ENCODE results near the gene EVI5. TPM values are rescaled to one million over a fixed set of nuclear protein-coding genes. Genes with fewer than 3 reads are reported as not detected.
A peak's percentile ranks its signal among the peaks of the same experiment; 100 is the strongest.

The EVI5 gene
- polyA plus RNA-seq, 4 donors: 3.2 to 16.5 (median 5.4) TPM

DNA sequence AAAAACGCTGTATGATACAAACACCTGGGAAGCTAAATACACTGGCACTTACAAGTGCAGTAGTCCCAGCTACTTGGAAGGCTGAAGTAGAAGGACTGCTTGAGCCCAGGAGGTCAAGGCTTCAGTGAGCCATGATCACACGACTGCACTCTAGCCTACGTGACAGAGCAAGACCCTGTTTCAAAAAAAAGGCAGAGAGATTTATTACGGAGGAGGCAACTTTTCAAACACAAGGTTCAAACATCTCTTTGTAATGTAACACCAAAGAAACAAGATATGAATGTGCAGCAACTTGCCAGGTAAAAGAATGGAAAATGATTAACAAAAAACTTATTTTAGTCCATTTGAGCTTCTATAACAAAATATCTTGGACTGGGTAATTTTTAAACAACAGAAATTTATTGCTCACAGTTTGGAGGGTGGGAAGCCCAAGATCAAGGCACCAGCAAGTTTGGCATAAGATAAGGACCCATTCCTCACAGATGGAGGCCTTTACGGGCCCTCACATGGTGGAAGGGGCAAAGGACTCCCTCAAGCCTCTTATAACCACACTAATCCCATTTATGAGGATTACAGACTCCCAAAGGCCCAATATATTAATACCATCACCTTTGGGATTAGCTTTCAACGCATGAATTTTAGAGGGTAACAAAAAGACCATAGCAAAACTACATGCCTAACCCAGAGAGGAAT is 73.3 kb downstream of the EVI5 start:
- FAIRE-seq: no peak
- Histone ChIP-seq H3K27me3 (ENCODE audit: control insufficient read depth in 3 of 3, insufficient read depth in 3 of 3, low read length in 3 of 3) (no peaks in the 10 kb centered on the region), H3K27ac (ENCODE audit: low read depth in 1 of 3, low read length in 2 of 3) (peak overlapping the region in 1 of 3 donors; percentile 35), H3K4me1 (ENCODE audit: control insufficient read depth in 3 of 3, insufficient read depth in 2 of 3, low read depth in 1 of 3, low read length in 2 of 3) (peaks cover 0 to 14% (median 0%) of the 10 kb centered on the region in 3 donors), H3K9me3 (ENCODE audit: control insufficient read depth in 2 of 2, insufficient read depth in 1 of 2, low read depth in 1 of 2, low read length in 1 of 2) (peaks cover 0 to 3% of the 10 kb centered on the region in 2 donors), H3K4me3 (ENCODE audit: low read depth in 1 of 3, low read length in 3 of 3) (no peak overlapping the region), H3K36me3 (ENCODE audit: control insufficient read depth in 3 of 3, insufficient read depth in 2 of 3, low read depth in 1 of 3, low read length in 3 of 3) (peaks cover 0 to 5% (median 0%) of the 10 kb centered on the region in 3 donors)
- DNase-seq: peak in 1 of 2 donors; percentile 74
- 66 to 73% (median 69%) methylated on average over 6 of the region's 6 CpGs for WGBS, 3 donors

DNA sequence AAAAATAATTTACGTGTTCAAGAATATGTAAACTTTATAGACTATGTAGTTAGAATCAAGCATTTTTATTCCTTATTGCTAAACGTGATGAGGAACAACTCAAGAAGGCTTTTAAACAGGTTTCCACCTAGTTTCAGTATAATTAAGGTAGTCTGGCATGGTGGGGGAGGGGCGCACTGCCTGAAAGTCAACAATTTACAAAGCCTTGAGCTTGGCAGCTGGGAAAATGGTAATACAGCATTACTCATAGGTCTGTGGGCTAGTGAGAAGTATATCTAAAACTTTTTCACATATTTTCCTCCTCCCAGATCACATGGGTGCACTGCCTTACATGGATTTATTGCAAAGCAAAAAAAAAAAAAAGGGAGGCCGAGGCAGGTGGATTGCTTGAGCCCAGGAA is 75.2 kb downstream of the EVI5 start:
- H3K4me1 ChIP-seq (ENCODE audit: control insufficient read depth in 3 of 3, insufficient read depth in 2 of 3, low read depth in 1 of 3, low read length in 2 of 3): peaks cover 0 to 20% (median 0%) of the 10 kb centered on the region in 3 donors
- no peak for FAIRE-seq
- H3K27me3 ChIP-seq (ENCODE audit: control insufficient read depth in 3 of 3, insufficient read depth in 3 of 3, low read length in 3 of 3): no peaks in the 10 kb centered on the region
- no peaks in the 10 kb centered on the region for H3K9me3 ChIP-seq (ENCODE audit: control insufficient read depth in 2 of 2, insufficient read depth in 1 of 2, low read depth in 1 of 2, low read length in 1 of 2)
- peak overlapping the region in 1 of 3 donors; percentile 35 for H3K27ac ChIP-seq (ENCODE audit: low read depth in 1 of 3, low read length in 2 of 3)
- no peaks in the 10 kb centered on the region for H3K36me3 ChIP-seq (ENCODE audit: control insufficient read depth in 3 of 3, insufficient read depth in 2 of 3, low read depth in 1 of 3, low read length in 3 of 3)
- peak in 1 of 2 donors; percentile 67 for DNase-seq
- 75 to 86% (median 79%) methylated on average over 4 of the region's 4 CpGs for WGBS, 3 donors
- H3K4me3 ChIP-seq (ENCODE audit: low read depth in 1 of 3, low read length in 3 of 3): no peak overlapping the region

DNA sequence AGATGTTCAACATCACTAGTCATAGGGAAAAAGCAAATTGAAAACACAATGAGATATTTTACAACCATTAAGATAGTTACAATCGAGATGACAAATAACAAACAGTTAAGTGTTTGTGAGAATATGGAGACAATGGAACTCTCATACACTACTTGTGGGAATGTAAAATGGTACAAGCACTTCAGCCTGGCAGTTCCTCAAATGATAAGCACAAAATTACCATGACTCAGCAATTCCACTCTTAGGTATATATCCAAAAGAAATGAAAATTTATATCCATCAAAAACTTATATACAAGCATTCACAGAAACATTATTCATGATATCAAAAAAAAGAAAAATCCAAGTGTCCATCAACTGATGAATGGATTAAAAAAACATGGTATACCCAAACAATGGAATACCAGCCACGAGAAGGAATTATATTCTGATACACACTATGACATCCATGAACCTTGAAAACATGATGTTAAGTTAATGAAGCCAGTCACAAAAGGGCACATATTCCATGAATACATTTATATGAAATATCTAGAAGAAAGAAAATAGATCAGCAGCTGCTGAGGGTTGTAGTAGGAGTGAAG is 76.4 kb downstream of the EVI5 start:
- Histone ChIP-seq H3K36me3 (ENCODE audit: control insufficient read depth in 3 of 3, insufficient read depth in 2 of 3, low read depth in 1 of 3, low read length in 3 of 3) (no peaks in the 10 kb centered on the region), H3K4me1 (ENCODE audit: control insufficient read depth in 3 of 3, insufficient read depth in 2 of 3, low read depth in 1 of 3, low read length in 2 of 3) (peaks cover 0 to 20% (median 0%) of the 10 kb centered on the region in 3 donors), H3K9me3 (ENCODE audit: control insufficient read depth in 2 of 2, insufficient read depth in 1 of 2, low read depth in 1 of 2, low read length in 1 of 2) (no peaks in the 10 kb centered on the region), H3K27me3 (ENCODE audit: control insufficient read depth in 3 of 3, insufficient read depth in 3 of 3, low read length in 3 of 3) (no peaks in the 10 kb centered on the region), H3K27ac (ENCODE audit: low read depth in 1 of 3, low read length in 2 of 3) (no peak overlapping the region), H3K4me3 (ENCODE audit: low read depth in 1 of 3, low read length in 3 of 3) (no peak overlapping the region)
- DNase-seq (no peak), FAIRE-seq (no peak)
- WGBS, 3 donors: 84 to 94% (median 89%) methylated on average over 2 of the region's 2 CpGs

DNA sequence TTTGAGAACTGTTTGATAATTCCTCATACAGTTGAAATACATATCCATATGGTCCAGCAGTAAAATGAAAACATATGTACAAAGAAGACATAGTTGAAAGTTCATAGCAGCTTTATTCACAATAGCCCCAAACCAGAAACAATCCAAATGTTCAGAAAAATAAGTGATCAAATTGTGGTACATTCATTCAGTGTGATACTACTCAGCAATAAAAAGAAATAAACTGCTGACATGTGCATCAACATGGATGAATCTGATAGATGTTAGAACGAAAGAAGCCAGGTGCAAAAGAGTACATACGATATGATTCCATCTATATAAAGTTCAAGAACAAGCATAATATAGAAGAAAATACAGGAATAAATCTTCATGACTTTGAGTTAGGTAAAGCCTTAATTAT is 77.2 kb downstream of the EVI5 start:
- Histone ChIP-seq H3K27ac (ENCODE audit: low read depth in 1 of 3, low read length in 2 of 3) (no peak overlapping the region), H3K4me1 (ENCODE audit: control insufficient read depth in 3 of 3, insufficient read depth in 2 of 3, low read depth in 1 of 3, low read length in 2 of 3) (peaks cover 0 to 20% (median 0%) of the 10 kb centered on the region in 3 donors), H3K36me3 (ENCODE audit: control insufficient read depth in 3 of 3, insufficient read depth in 2 of 3, low read depth in 1 of 3, low read length in 3 of 3) (no peaks in the 10 kb centered on the region), H3K4me3 (ENCODE audit: low read depth in 1 of 3, low read length in 3 of 3) (no peak overlapping the region), H3K27me3 (ENCODE audit: control insufficient read depth in 3 of 3, insufficient read depth in 3 of 3, low read length in 3 of 3) (no peaks in the 10 kb centered on the region), H3K9me3 (ENCODE audit: control insufficient read depth in 2 of 2, insufficient read depth in 1 of 2, low read depth in 1 of 2, low read length in 1 of 2) (no peaks in the 10 kb centered on the region)
- DNase-seq (no peak), FAIRE-seq (no peak)
- 93 to 99% (median 98%) methylated on average over 2 of the region's 2 CpGs for WGBS, 3 donors

DNA sequence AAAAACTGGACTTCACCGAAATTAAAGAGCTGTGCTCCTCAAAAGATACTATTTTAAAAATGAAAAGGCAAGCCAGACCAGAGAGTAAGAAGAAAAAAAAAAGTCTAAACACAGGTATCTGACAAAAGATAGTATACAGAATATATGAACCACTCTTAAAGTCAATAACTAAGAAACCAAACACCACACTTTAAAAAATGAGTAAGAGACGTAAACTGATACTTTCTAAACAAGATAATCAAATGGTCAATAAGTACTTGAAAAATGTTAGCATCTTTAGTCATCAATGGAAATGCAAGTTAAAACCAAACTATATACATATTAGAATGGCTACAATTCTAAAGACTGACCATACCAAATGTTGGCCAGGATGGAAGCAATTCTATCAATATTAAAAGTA is 77.6 kb downstream of the EVI5 start:
- Histone ChIP-seq H3K27me3 (ENCODE audit: control insufficient read depth in 3 of 3, insufficient read depth in 3 of 3, low read length in 3 of 3) (no peaks in the 10 kb centered on the region), H3K4me3 (ENCODE audit: low read depth in 1 of 3, low read length in 3 of 3) (no peak overlapping the region), H3K4me1 (ENCODE audit: control insufficient read depth in 3 of 3, insufficient read depth in 2 of 3, low read depth in 1 of 3, low read length in 2 of 3) (peaks cover 0 to 20% (median 0%) of the 10 kb centered on the region in 3 donors), H3K36me3 (ENCODE audit: control insufficient read depth in 3 of 3, insufficient read depth in 2 of 3, low read depth in 1 of 3, low read length in 3 of 3) (no peaks in the 10 kb centered on the region), H3K27ac (ENCODE audit: low read depth in 1 of 3, low read length in 2 of 3) (no peak overlapping the region), H3K9me3 (ENCODE audit: control insufficient read depth in 2 of 2, insufficient read depth in 1 of 2, low read depth in 1 of 2, low read length in 1 of 2) (no peaks in the 10 kb centered on the region)
- DNase-seq (no peak), FAIRE-seq (no peak)
- 93 to 98% (median 96%) methylated on average over 2 of the region's 2 CpGs for WGBS, 3 donors

DNA sequence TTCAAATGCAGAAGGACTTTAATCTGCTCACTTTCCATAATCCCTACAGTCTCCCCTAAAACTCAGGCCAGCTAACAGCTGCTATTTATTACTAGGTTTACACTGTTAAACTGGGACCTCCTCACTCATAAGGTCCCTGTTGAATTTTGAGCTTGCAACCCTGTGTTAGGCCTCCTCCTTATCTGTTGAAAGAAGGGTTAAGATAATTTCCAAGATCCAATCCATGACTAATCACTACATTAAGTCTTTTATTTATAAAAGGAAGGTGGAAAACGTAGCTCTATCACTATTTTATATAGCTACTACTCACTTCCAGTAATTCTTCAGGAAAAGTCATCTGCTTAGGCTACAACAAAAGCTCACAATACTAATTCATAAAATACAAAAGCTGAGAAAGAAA is 79.5 kb downstream of the EVI5 start:
- peaks cover 0 to 11% (median 0%) of the 10 kb centered on the region in 3 donors for H3K4me1 ChIP-seq (ENCODE audit: control insufficient read depth in 3 of 3, insufficient read depth in 2 of 3, low read depth in 1 of 3, low read length in 2 of 3)
- no peaks in the 10 kb centered on the region for H3K36me3 ChIP-seq (ENCODE audit: control insufficient read depth in 3 of 3, insufficient read depth in 2 of 3, low read depth in 1 of 3, low read length in 3 of 3)
- WGBS, 3 donors: 20 to 47% (median 20%) methylated on average over 1 of the region's 1 CpG
- no peak overlapping the region for H3K4me3 ChIP-seq (ENCODE audit: low read depth in 1 of 3, low read length in 3 of 3)
- FAIRE-seq (no peak), DNase-seq (peak in 1 of 2 donors; percentile 17)
- H3K27ac ChIP-seq (ENCODE audit: low read depth in 1 of 3, low read length in 2 of 3): no peak overlapping the region
- H3K9me3 ChIP-seq (ENCODE audit: control insufficient read depth in 2 of 2, insufficient read depth in 1 of 2, low read depth in 1 of 2, low read length in 1 of 2): no peaks in the 10 kb centered on the region
- no peaks in the 10 kb centered on the region for H3K27me3 ChIP-seq (ENCODE audit: control insufficient read depth in 3 of 3, insufficient read depth in 3 of 3, low read length in 3 of 3)

DNA sequence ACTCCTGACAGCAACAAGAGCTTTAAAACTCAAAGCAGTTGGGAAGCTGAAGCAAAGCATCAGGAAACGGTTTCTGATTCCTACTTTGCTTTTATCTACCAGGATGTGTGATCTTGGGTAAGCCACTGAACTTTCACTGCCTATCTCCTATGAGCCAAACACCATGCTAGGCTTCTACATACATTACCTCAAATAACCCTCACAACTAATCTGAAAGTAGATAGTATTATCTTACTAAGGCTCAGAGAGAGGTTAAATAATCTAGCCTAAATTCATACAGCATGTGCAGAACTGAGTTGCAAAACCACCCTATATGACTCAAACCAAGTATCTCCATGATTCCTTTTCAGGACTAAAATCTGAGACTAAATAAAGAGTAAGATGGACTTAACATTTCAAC is 83.8 kb downstream of the EVI5 start:
- Histone ChIP-seq H3K36me3 (ENCODE audit: control insufficient read depth in 3 of 3, insufficient read depth in 2 of 3, low read depth in 1 of 3, low read length in 3 of 3) (peaks cover 0 to 5% (median 0%) of the 10 kb centered on the region in 3 donors), H3K4me1 (ENCODE audit: control insufficient read depth in 3 of 3, insufficient read depth in 2 of 3, low read depth in 1 of 3, low read length in 2 of 3) (peaks cover 0 to 6% (median 0%) of the 10 kb centered on the region in 3 donors), H3K4me3 (ENCODE audit: low read depth in 1 of 3, low read length in 3 of 3) (no peak overlapping the region), H3K27me3 (ENCODE audit: control insufficient read depth in 3 of 3, insufficient read depth in 3 of 3, low read length in 3 of 3) (no peaks in the 10 kb centered on the region), H3K27ac (ENCODE audit: low read depth in 1 of 3, low read length in 2 of 3) (no peak overlapping the region), H3K9me3 (ENCODE audit: control insufficient read depth in 2 of 2, insufficient read depth in 1 of 2, low read depth in 1 of 2, low read length in 1 of 2) (no peaks in the 10 kb centered on the region)
- FAIRE-seq: no peak
- peak in 1 of 2 donors; percentile 2 for DNase-seq
- 39 to 59% (median 48%) methylated on average over 1 of the region's 1 CpG for WGBS, 3 donors

DNA sequence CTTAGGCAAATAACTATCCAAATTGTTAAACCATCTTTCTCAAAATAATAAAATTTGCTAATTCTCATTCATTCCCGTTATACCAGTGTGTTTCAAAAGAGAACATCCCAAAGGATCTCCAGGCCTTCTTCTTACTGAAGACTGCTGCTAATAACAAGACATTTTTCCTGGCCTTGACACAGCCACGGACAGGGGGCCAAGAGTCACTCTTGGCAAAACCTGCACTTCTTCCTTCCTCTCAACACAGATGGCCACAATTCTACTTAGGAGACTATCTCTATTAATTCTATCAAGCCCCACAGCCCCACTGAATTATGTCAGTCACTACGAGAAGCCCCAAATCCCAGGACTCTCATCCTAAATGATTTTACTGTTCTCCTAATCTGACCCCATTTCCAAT is 86.0 kb downstream of the EVI5 start:
- peaks cover 0 to 12% (median 4%) of the 10 kb centered on the region in 3 donors for H3K36me3 ChIP-seq (ENCODE audit: control insufficient read depth in 3 of 3, insufficient read depth in 2 of 3, low read depth in 1 of 3, low read length in 3 of 3)
- H3K27ac ChIP-seq (ENCODE audit: low read depth in 1 of 3, low read length in 2 of 3): no peak overlapping the region
- 73 to 95% (median 88%) methylated on average over 3 of the region's 3 CpGs for WGBS, 3 donors
- FAIRE-seq (no peak), DNase-seq (no peak)
- H3K4me3 ChIP-seq (ENCODE audit: low read depth in 1 of 3, low read length in 3 of 3): no peak overlapping the region
- no peaks in the 10 kb centered on the region for H3K9me3 ChIP-seq (ENCODE audit: control insufficient read depth in 2 of 2, insufficient read depth in 1 of 2, low read depth in 1 of 2, low read length in 1 of 2)
- H3K27me3 ChIP-seq (ENCODE audit: control insufficient read depth in 3 of 3, insufficient read depth in 3 of 3, low read length in 3 of 3): no peaks in the 10 kb centered on the region
- H3K4me1 ChIP-seq (ENCODE audit: control insufficient read depth in 3 of 3, insufficient read depth in 2 of 3, low read depth in 1 of 3, low read length in 2 of 3): no peaks in the 10 kb centered on the region
